Testis (tissue), 3 donors: ENCODE data around the gene EFCAB13. TPM values are rescaled to one million over a fixed set of nuclear protein-coding genes. Genes with fewer than 3 reads are reported as not detected.
"Not testable (repeated sequence)": the region's sequence is repeated elsewhere in the genome, so short reads cannot be mapped to it uniquely, and the experiment has no call there.

Source experiments
- DNase-seq: peaks from one replicate; pipeline ENCODE4 v3.0.0-alpha.2; 2019
- H3K27ac ChIP-seq, 2 donors: fragments of 200-600 bp; sonication (generic); one replicate each; pipeline ENCODE4 v1.5.1; 2019
- H3K27me3 ChIP-seq: fragments of 200-600 bp; sonication (generic); one replicate; pipeline ENCODE4 v1.5.1; 2019
- H3K36me3 ChIP-seq: fragments of 200-600 bp; sonication (generic); one replicate; pipeline ENCODE4 v1.5.1; 2017; ENCODE audit warnings: low read depth; ENCODE audit errors: missing control alignments
- H3K4me1 ChIP-seq: fragments of 200-600 bp; sonication (generic); one replicate; pipeline ENCODE4 v1.5.1; 2019
- H3K4me3 ChIP-seq, 2 donors: fragments of 200-600 bp; sonication (generic); one replicate each; pipeline ENCODE4 v1.5.1; 2017 to 2019
- H3K9me3 ChIP-seq: fragments of 200-600 bp; sonication (generic); one replicate; pipeline ENCODE4 v1.5.1; 2017
- CTCF ChIP-seq, 3 experiments: fragments of 450-650 bp in 2 of 3; fragments of 200-600 bp in 1 of 3; sonication (generic) in 1 of 3; IDR thresholded peaks; one replicate each; pipeline ENCODE4 v1.5.1; 2016 to 2019; ENCODE audit warnings: antibody characterized with exemption in 3 of 3, mild to moderate bottlenecking in 2 of 3, moderate library complexity in 1 of 3
- POLR2A ChIP-seq: fragments of 450-650 bp; IDR thresholded peaks from one replicate; pipeline ENCODE4 v1.6.1; 2017; ENCODE audit warnings: antibody characterized with exemption, mild to moderate bottlenecking, moderate library complexity
- whole genome bisulfite sequencing, 2 donors: methylation state at CpG; one replicate each; pipeline ENCODE4 v1.1.5; 2018; 5-methylcytosine and 5-hydroxymethylcytosine counted together
- intact Hi-C: fragments of 100-400 bp; cut with DNase I; formaldehyde crosslinking; loops from one replicate; pipeline ENCODE4 v1.15.1; 2023; ENCODE audit warnings: low total_unique reads
- polyA plus RNA-seq: library from polyadenylated mRNA; stranded (reverse); fragments of 350-450 nt; fragmentation: Illumina TruSeq; extraction: RNeasy Lipid Tissue Mini Kit (QIAGEN cat#74804); gene quantifications from one replicate; pipeline ENCODE4 v1.2.3, GENCODE V29; 2014; ENCODE audit warnings: low read depth, low replicate concordance; ENCODE audit not compliant: insufficient read depth
- total RNA-seq, 2 donors: library from RNA; depleted of rRNA; stranded (reverse); fragments of >200 nt; gene quantifications; one replicate each; pipeline ENCODE4 v1.2.3, GENCODE V29; 2016

Gene EFCAB13
- total and polyA plus RNA-seq, 3 donors from 2014 or later: 22.9 to 37.7 (median 23.2) TPM

- Histone ChIP-seq H3K4me3 (no peak overlapping the region), H3K27me3 (no peaks in the 10 kb centered on the region), H3K4me1 (no peaks in the 10 kb centered on the region), H3K9me3 (no peaks in the 10 kb centered on the region), H3K27ac (no peak overlapping the region), H3K36me3 (no peaks in the 10 kb centered on the region)
- no peak for DNase-seq
- TF ChIP-seq CTCF (IDR thresholded peaks at IDR 0.05) (no peak), POLR2A (no peak)
- WGBS, 2 donors: 96 to 100% methylated on average over 3 of the region's 3 CpGs
- intact Hi-C loops: no loop called here
Measured at GRCh38 chr17:47413872-47414271, 90.1 kb downstream of the EFCAB13 start.

GRCh38 chr17:47414612-47415011 is 90.9 kb downstream of the EFCAB13 start:
- no peak for TF ChIP-seq CTCF (IDR thresholded peaks at IDR 0.05)
- no peak for TF ChIP-seq POLR2A
- Histone ChIP-seq H3K4me3 (no peak overlapping the region), H3K27ac (no peak overlapping the region), H3K27me3 (no peaks in the 10 kb centered on the region), H3K4me1 (no peaks in the 10 kb centered on the region), H3K36me3 (no peaks in the 10 kb centered on the region), H3K9me3 (no peaks in the 10 kb centered on the region)
- intact Hi-C loops: no loop called here
- DNase-seq: no peak
- WGBS, 2 donors: 80 to 98% methylated on average over 1 of the region's 1 CpG

GRCh38 chr17:47423406-47424295 is 99.9 kb downstream of the EFCAB13 start:
- no peaks in the 10 kb centered on the region for H3K36me3 ChIP-seq
- no peaks in the 10 kb centered on the region for H3K4me1 ChIP-seq
- H3K27me3 ChIP-seq: no peaks in the 10 kb centered on the region
- WGBS, 2 donors: 28 to 29% methylated on average over 47 to 107 of the region's 113 CpGs
- H3K9me3 ChIP-seq: no peaks in the 10 kb centered on the region
- DNase-seq: peak; percentile 26
- peak overlapping the region; percentile 34 to 59 for H3K4me3 ChIP-seq
- intact Hi-C loops: no loop called here
- no peak overlapping the region for H3K27ac ChIP-seq
- TF ChIP-seq POLR2A (no peak), CTCF (IDR thresholded peaks at IDR 0.05) (no peak)

- intact Hi-C loops, H3K4me3 ChIP-seq, H3K36me3 ChIP-seq, H3K4me1 ChIP-seq, H3K27me3 ChIP-seq, H3K9me3 ChIP-seq, DNase-seq, H3K27ac ChIP-seq: not testable (repeated sequence)
- WGBS, 2 donors: 71 to 78% methylated on average over 3 of the region's 3 CpGs
Measured at GRCh38 chr17:47425233-47425632, 101.5 kb downstream of the EFCAB13 start.

- H3K27ac ChIP-seq, H3K36me3 ChIP-seq, H3K9me3 ChIP-seq, intact Hi-C loops, H3K4me1 ChIP-seq, H3K4me3 ChIP-seq, H3K27me3 ChIP-seq, DNase-seq: not testable (repeated sequence)
- WGBS, 2 donors: 60 to 74% methylated on average over 3 of the region's 3 CpGs
Measured at GRCh38 chr17:47425887-47426635, 102.3 kb downstream of the EFCAB13 start.
